HEK293 (cell line): ENCODE measurements around the gene DMWD.

ENCODE experiments used
- CTCF ChIA-PET: fragments of 350-600 bp; formaldehyde crosslinking; extraction: SDS; loops from one replicate; lab custom pipeline; 2021; ENCODE audit warnings: antibody characterized with exemption; lab: Yijun Ruan, JAX
- POLR2A ChIA-PET: fragments of 300-600 bp; formaldehyde crosslinking; extraction: SDS; loops from one replicate; lab custom pipeline; 2020; ENCODE audit warnings: antibody characterized with exemption, inconsistent platforms; lab: Yijun Ruan, JAX
- H3K27ac ChIP-seq: fragments of 200-500 bp; sonication (Bioruptor generic); 2 replicates; pipeline ENCODE4 v1.5.1; 2014; ENCODE audit warnings: low read depth, low read length, control low read depth, inconsistent platforms; ENCODE audit errors: extremely low read depth
- H3K36me3 ChIP-seq, 2 experiments: fragments of 200-500 bp in 1 of 2; sonication (Bioruptor generic) in 1 of 2; 1 replicate in 1 of 2; 2 replicates in 1 of 2; pipeline ENCODE4 v1.5.1; 2014 to 2017; ENCODE audit warnings: inconsistent platforms in 2 of 2, low read length in 2 of 2; ENCODE audit not compliant: control insufficient read depth in 2 of 2, insufficient read depth in 1 of 2
- H3K4me1 ChIP-seq: fragments of 200-500 bp; sonication (Bioruptor generic); 2 replicates; pipeline ENCODE4 v1.5.1; 2014; ENCODE audit warnings: mild to moderate bottlenecking, low read length, inconsistent platforms; ENCODE audit not compliant: control insufficient read depth, insufficient read depth
- H3K4me3 ChIP-seq: 2 replicates; pipeline ENCODE4 v1.5.1; 2011; ENCODE audit warnings: low read depth, mild to moderate bottlenecking, control low read depth, low read length, moderate library complexity
- H3K9me3 ChIP-seq: fragments of 200-500 bp; sonication (Bioruptor generic); 2 replicates; pipeline ENCODE4 v1.5.1; 2014; ENCODE audit warnings: low read depth, low read length, inconsistent platforms; ENCODE audit not compliant: control insufficient read depth, insufficient read depth
- AEBP2 ChIP-seq: fragments of 450-650 bp; formaldehyde crosslinking; IDR thresholded peaks from 2 replicates; pipeline ENCODE4 v1.5.1; 2016; ENCODE audit warnings: missing biosample characterization, missing genetic modification characterization, borderline replicate concordance
- ATF2 ChIP-seq: fragments of 450-650 bp; formaldehyde crosslinking; IDR thresholded peaks from 2 replicates; pipeline ENCODE4 v1.5.1; 2016; ENCODE audit warnings: missing biosample characterization, missing genetic modification characterization, low read depth
- GFI1B ChIP-seq: fragments of 450-650 bp; formaldehyde crosslinking; IDR thresholded peaks from 2 replicates; pipeline ENCODE4 v1.5.1; 2016; ENCODE audit warnings: missing biosample characterization, missing genetic modification characterization
- KLF16 ChIP-seq: fragments of 450-650 bp; formaldehyde crosslinking; IDR thresholded peaks from 2 replicates; pipeline ENCODE4 v1.5.1; 2017; ENCODE audit warnings: missing biosample characterization, missing genetic modification characterization
- KLF7 ChIP-seq: fragments of 450-650 bp; formaldehyde crosslinking; IDR thresholded peaks from 2 replicates; pipeline ENCODE4 v1.5.1; 2016; ENCODE audit warnings: missing biosample characterization, missing genetic modification characterization, borderline replicate concordance
- MEIS1 ChIP-seq: sonication (generic); formaldehyde crosslinking; IDR thresholded peaks from 2 replicates; pipeline ENCODE4 v1.8.1; 2022; ENCODE audit warnings: missing genetic modification reagents, mild to moderate bottlenecking, borderline replicate concordance
- ZBTB10 ChIP-seq: fragments of 450-650 bp; formaldehyde crosslinking; IDR thresholded peaks from 2 replicates; pipeline ENCODE4 v1.5.1; 2016; ENCODE audit warnings: missing biosample characterization, missing genetic modification characterization
- ZEB2 ChIP-seq: fragments of 450-650 bp; formaldehyde crosslinking; IDR thresholded peaks from 2 replicates; pipeline ENCODE4 v1.5.1; 2016; ENCODE audit warnings: missing biosample characterization, missing genetic modification characterization
- ZFP3 ChIP-seq: fragments of 450-650 bp; formaldehyde crosslinking; IDR thresholded peaks from 2 replicates; pipeline ENCODE4 v1.5.1; 2016; ENCODE audit warnings: low read depth, missing biosample characterization, missing genetic modification characterization
- ZFP37 ChIP-seq: fragments of 450-650 bp; formaldehyde crosslinking; IDR thresholded peaks from 2 replicates; pipeline ENCODE4 v1.5.1; 2016; ENCODE audit warnings: missing biosample characterization, missing genetic modification characterization
- ZNF341 ChIP-seq: fragments of 450-650 bp; formaldehyde crosslinking; IDR thresholded peaks from 2 replicates; pipeline ENCODE4; 2016; ENCODE audit warnings: low read depth, missing biosample characterization, missing genetic modification characterization
- ZNF449 ChIP-seq: fragments of 450-650 bp; formaldehyde crosslinking; IDR thresholded peaks from 2 replicates; pipeline ENCODE4 v1.5.1; 2017; ENCODE audit warnings: missing biosample characterization, mild to moderate bottlenecking, missing genetic modification characterization, moderate library complexity
- ZNF549 ChIP-seq: fragments of 450-650 bp; IDR thresholded peaks from 2 replicates; pipeline ENCODE4 v1.5.1; 2018; ENCODE audit warnings: missing biosample characterization, missing genetic modification characterization, mild to moderate bottlenecking, inconsistent platforms, moderate library complexity
- ZNF600 ChIP-seq: fragments of 450-650 bp; formaldehyde crosslinking; IDR thresholded peaks from 2 replicates; pipeline ENCODE4 v1.5.1; 2016; ENCODE audit warnings: missing biosample characterization, missing genetic modification characterization
- ZNF626 ChIP-seq: fragments of 450-650 bp; sonication (Bioruptor Pico); formaldehyde crosslinking; IDR thresholded peaks from 2 replicates; pipeline ENCODE4 v1.5.1; 2018; ENCODE audit warnings: missing biosample characterization, missing genetic modification characterization, inconsistent platforms

Gene DMWD

GRCh38 chr19:45782820-45783785 lies 9.5 kb downstream of the DMWD start:
- H3K4me1 ChIP-seq = peaks cover 9% of the 10 kb centered on the region; the same call in 1 of the 2 replicates
- CTCF ChIA-PET = interaction anchor here (0.7 to 3.3 kb wide), 5 partner anchors 10 to 34 kb away, joined by 3 to 22 read pairs (median 7); partner anchors contain the start of genes DMWD and SIX5
- TF ChIP-seq MEIS1 (CRISPR knock-in tag) (no peak), ZFP3 (no peak), GFI1B (tag by site-specific recombination) (no peak), KLF7 (no peak), ZNF600 (tag by site-specific recombination) (peak; percentile 61)
- TF ChIP-seq, all 188 proteins: peak for 1
- peaks cover 17 to 48% of the 10 kb centered on the region in 2 experiments; a peak in 2 of 3 replicates for H3K36me3 ChIP-seq
- peak overlapping the region; percentile 37; the same call in 1 of the 2 replicates for H3K27ac ChIP-seq
- H3K9me3 ChIP-seq = no peaks in the 10 kb centered on the region
- POLR2A ChIA-PET = interaction anchor here (0.6 to 5.8 kb wide), 11 partner anchors 9 to 1461 kb away, joined by 3 to 78 read pairs (median 5); partner anchors contain the start of genes DMWD, QPCTL, SIX5 and SNRPD2
- no peak overlapping the region for H3K4me3 ChIP-seq

- Histone ChIP-seq H3K9me3 (no peaks in the 10 kb centered on the region), H3K27ac (peak within 1 kb of the TSS; percentile 37; the same call in 1 of the 2 replicates), H3K36me3 (peaks cover 10 to 49% of the 10 kb centered on the region in 2 experiments; a peak in 2 of 3 replicates), H3K4me3 (no peak within 1 kb of the TSS), H3K4me1 (peaks cover 9% of the 10 kb centered on the region; the same call in 1 of the 2 replicates)
- CTCF ChIA-PET = interaction anchor here (0.7 to 3.3 kb wide), 4 partner anchors 11 to 35 kb away, joined by 3 to 22 read pairs (median 6); partner anchors contain the start of genes DMWD and SIX5
- POLR2A ChIA-PET = interaction anchor here (0.6 to 5.8 kb wide), 10 partner anchors 10 to 1462 kb away, joined by 3 to 78 read pairs (median 5); partner anchors contain the start of genes DMWD, QPCTL, SIX5 and SNRPD2
- TF ChIP-seq ZNF626 (tag by site-specific recombination) = no peak
- TF ChIP-seq AEBP2 (tag by site-specific recombination) = no peak
- TF ChIP-seq ZFP37 (tag by site-specific recombination) = no peak
- no peak for TF ChIP-seq ATF2 (tag by site-specific recombination)
- no peak for TF ChIP-seq ZBTB10 (tag by site-specific recombination)
- no peak for TF ChIP-seq ZNF449 (tag by site-specific recombination)
- TF ChIP-seq KLF16 (tag by site-specific recombination) = no peak
- no peak for TF ChIP-seq ZNF549 (tag by site-specific recombination)
- no peak for TF ChIP-seq ZEB2 (tag by site-specific recombination)
- no peak for TF ChIP-seq ZNF341
Observed at GRCh38 chr19:45782162-45782691, 10.4 kb downstream of the DMWD start, which contains the start of gene DMPK. Gene DMPK, minus strand, starts transcription at chr19:45782490. Its CDS starts 138 bp downstream, at chr19:45782352.
